Liver (tissue), 3 donors: ENCODE measurements around the gene SESN3.

Experiments used
- ATF3 ChIP-seq: IDR thresholded peaks from 2 replicates; pipeline ENCODE4 v1.6.1; 2016; ENCODE audit warnings: antibody characterized with exemption
- CTCF ChIP-seq: fragments of 150-350 bp; IDR thresholded peaks from 2 replicates; pipeline ENCODE4 v1.5.1; 2017; ENCODE audit warnings: improper control_type of control experiment, low read depth, low read length; ENCODE audit not compliant: missing input control
- GABPA ChIP-seq, 2 donors: IDR thresholded peaks in 1 of 2; conservative IDR thresholded peaks in 1 of 2; 2 replicates each; pipeline ENCODE4 v1.6.1; 2016; ENCODE audit warnings: antibody characterized with exemption in 2 of 2, mild to moderate bottlenecking in 1 of 2, moderate library complexity in 1 of 2
- JUND ChIP-seq, 2 donors: IDR thresholded peaks; 2 replicates each; pipeline ENCODE4 v1.6.1; 2016; ENCODE audit warnings: antibody characterized with exemption in 2 of 2
- MAX ChIP-seq: IDR thresholded peaks from 2 replicates; pipeline ENCODE4 v1.6.1; 2016; ENCODE audit warnings: antibody characterized with exemption
- RAD21 ChIP-seq, 2 donors: IDR thresholded peaks; 2 replicates each; pipeline ENCODE4 v1.6.1; 2016; ENCODE audit warnings: antibody characterized with exemption in 2 of 2, mild to moderate bottlenecking in 2 of 2
- REST ChIP-seq: IDR thresholded peaks from 2 replicates; pipeline ENCODE4 v1.6.1; 2016; ENCODE audit warnings: antibody characterized with exemption, mild to moderate bottlenecking
- RXRA ChIP-seq, 2 donors: IDR thresholded peaks; 2 replicates each; pipeline ENCODE4 v1.6.1; 2017 to 2018; ENCODE audit warnings: antibody characterized with exemption in 2 of 2, mild to moderate bottlenecking in 1 of 2
- SP1 ChIP-seq: IDR thresholded peaks from 2 replicates; pipeline ENCODE4 v1.6.1; 2018; ENCODE audit warnings: antibody characterized with exemption, mild to moderate bottlenecking
- TAF1 ChIP-seq: conservative IDR thresholded peaks from 2 replicates; pipeline ENCODE4 v1.6.1; 2016; ENCODE audit warnings: antibody characterized with exemption, mild to moderate bottlenecking
- donor health status: healthy.
- donor health status: healthy.

- no peak for TF ChIP-seq CTCF
- no peak for TF ChIP-seq ATF3
- TF ChIP-seq SP1 = no peak
- TF ChIP-seq JUND (IDR thresholded peaks at IDR 0.05) = no peak
- no peak for TF ChIP-seq REST
- no peak for TF ChIP-seq MAX
- no peak for TF ChIP-seq GABPA (IDR thresholded peaks at IDR 0.05 in 1 of 2, conservative IDR thresholded peaks at IDR 0.05 in 1 of 2)
- no peak for TF ChIP-seq RXRA (IDR thresholded peaks at IDR 0.05)
- no peak for TF ChIP-seq TAF1
- TF ChIP-seq RAD21 (IDR thresholded peaks at IDR 0.05) = no peak
Observed at GRCh38 chr11:95229993-95230809, 801 bp downstream of the SESN3 start.
